Stimulated activated CD8-positive, alpha-beta memory T cell treated with anti-CD3 and anti-CD28 coated beads, Interleukin-4, amount 100 ng/mL, for 1 hour (primary cell): Measurements from ENCODE around the gene DPEP3.
"Not testable (repeated sequence)": the region's sequence is repeated elsewhere in the genome, so short reads cannot be mapped to it uniquely, and the experiment has no call there.

Experiments used
- DNase-seq, 2 donors: peaks; one replicate each; pipeline ENCODE4 v3.0.0-alpha.2; 2020; ENCODE audit warnings: low read depth in 2 of 2, low spot score in 1 of 2

DPEP3 gene

DNA sequence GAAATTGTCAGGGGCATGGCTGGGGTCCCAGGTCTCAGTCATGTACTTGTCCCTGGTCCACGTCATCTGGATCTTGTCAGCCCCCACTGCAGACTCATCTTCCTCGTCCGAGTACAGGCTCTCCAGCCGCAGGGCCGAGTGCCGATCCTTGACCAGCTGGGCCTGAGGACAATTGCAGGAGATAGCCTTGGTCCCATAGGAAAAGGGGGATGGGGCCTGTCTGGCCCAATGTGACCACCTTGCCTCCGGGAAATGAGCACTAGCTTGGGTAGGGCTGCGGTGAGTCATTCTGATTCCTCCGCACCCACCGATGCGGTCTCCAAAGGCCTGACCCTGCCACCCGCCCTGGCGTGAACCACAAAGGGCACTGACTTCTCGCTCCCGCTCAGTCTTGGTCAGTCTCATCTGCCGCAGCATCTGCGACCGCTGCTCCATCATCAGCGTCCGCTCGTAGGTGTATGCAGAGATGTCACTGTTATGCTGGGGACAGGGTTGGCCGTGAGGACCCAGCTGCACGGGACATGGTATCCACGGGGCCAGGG is 34.8 kb downstream of the DPEP3 start:
- no peak for DNase-seq

DNA sequence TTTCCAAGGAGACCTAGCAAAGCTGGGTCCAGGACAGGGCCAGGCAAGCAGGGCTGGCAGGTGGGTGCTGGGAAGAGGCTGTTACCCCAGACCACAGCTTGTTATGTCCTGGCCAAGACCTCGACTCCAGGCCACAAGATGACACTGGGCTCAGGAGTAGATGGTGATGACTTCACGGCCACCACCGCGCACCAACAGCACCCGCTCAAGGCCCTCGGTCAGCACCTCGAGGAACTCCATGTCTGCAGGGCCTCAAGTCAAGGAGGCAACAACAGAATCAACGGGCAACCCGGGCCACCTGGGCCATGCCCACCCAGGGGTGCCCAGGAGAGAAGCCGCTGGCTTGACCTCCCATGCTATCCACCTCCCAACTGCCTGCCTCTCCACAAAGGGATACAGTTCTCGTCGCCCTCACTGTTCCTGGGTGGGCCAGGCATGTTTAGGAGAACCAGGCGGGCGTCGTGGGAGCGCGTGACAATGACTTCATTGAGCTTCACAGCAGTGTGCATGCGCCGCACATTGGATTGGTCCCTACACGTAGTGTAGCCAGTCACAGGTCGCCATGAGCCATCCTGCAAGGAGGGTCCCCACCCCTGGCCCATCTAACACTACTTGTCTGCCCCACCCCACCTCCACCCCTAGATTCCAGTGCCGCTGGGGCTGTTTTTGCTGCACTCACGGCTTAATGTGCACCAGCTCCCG is 35.5 kb downstream of the DPEP3 start:
- DNase-seq, result no peak

- no peak for DNase-seq
These were observed 36.4 kb downstream of the DPEP3 start, which contains the start of gene LCAT for GRCh38 chr16:67943619-67944504. Gene LCAT, minus strand, starts transcription at chr16:67944120. Its CDS starts 19 bp downstream, at chr16:67944101.

DNA sequence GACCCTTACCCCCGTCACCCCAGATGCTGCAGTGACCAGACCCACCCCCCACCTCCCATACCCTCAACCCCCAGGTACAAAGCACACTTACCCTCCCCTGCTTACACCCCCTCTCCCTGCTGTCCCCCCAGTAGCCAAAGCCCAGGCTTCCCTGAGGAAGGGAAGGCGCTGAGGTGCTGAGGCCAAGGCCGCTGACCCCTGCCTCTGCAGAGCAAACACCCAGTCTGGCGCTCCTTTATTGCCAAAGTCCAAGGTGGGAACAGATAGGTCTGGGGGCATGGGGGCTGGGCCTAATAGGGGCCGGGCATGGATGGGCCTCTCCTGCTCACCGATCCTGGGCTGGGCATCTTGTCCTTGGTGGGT is 37.1 kb downstream of the DPEP3 start:
- no peak for DNase-seq

DNA sequence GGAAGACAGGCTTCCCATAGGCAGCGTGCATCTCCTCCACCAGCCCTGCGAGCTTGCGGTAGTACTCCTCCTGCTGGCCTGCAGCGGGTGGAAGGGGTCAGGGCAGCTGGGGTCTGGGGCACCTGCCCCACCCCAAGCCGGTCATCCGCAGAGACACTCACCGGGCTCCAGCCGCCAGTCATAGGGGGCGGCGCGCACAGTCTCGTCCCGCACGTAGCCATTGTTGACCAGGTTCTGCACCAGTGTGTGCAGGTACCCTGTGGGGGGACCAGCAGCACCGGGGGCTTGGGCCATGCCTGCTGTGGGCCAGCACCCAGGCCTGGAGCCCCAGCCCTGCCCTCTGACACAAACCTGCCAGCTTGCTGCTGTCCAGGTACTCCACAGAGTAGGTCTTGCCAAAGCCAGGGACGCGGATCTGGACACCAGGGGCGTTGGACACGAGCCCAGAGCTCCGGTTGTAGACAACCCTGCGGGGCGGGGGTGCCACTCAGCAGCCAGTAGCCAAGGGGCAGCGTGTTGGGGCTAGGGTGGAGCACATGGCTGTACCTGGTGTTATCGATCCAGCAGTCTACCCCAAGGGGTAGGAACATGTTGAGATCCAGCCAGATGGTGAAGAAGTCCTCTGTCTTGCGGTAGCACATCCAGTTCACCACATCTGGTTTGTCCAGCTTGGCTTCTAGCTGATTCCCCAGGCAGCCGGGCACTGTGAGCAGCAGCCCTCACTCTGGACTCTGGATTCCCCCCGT is 37.6 kb downstream of the DPEP3 start:
- DNase-seq, result no peak

DNA sequence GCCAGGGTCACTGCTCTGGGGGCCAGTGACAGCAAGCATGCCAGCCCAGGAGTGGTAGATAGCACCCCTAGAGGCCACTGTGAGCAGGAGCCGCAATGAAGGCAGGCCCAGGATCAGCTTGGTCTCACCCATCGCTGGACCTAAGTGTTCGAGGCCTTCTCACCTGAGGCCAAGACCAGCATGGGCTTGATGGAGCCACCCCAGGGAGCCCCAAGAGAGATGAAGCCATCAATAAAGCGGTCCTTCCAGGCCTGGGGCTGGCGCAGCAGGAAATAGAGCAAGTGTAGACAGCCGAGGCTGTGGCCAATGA is 38.1 kb downstream of the DPEP3 start:
- peak in 1 of 2 donors; percentile 10 for DNase-seq

GRCh38 chr16:67941469-67942199 is 38.7 kb downstream of the DPEP3 start:
- DNase-seq, result no peak

GRCh38 chr16:67940446-67941089 is 39.7 kb downstream of the DPEP3 start:
- DNase-seq, result no peak

DNA sequence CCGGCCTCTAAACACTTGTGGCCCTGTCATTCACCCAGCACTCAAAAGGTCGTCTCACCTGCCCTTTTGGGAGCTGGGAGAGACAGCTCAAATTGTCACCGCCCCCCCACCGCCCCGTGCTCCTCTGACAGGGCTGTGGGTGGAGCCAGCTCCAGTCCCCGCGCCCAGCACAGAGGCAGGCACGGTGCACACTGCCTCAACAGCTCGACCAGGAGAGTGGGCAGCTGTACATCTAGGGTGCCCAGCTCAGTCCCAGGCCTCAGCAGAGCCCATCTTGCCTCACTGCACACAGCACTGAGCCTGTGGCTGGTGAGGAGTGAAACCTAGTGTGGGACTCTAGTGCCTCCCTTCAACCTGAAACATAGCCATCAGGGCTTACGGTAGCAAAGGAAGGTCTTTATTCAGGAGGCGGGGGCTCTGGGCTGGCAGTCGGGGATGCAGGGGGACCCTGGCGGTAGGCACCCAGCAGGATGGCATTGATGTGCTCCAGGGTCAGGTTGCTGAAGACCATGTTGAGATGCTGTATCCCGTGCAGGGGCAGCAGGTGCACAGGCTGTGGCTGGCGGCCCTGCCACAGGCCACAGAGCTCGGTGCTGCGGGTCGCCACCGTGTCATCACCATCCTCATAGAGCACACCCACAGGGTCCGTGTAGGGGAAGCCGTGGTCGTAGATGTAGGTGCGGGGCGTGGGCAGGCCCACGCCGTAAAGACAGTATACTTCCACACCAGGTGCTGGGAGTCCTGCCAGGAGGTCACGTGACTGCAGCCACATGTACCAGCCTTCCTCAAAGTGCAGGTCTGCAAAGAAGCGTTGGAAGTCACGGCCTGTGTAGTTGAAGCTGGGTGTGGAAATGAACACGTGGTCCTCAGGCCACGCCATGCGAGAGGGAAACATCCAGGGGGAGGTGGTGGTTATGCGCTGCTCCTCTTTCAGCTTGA is 40.5 kb downstream of the DPEP3 start:
- peak in 1 of 2 donors; percentile 11 for DNase-seq

DNA sequence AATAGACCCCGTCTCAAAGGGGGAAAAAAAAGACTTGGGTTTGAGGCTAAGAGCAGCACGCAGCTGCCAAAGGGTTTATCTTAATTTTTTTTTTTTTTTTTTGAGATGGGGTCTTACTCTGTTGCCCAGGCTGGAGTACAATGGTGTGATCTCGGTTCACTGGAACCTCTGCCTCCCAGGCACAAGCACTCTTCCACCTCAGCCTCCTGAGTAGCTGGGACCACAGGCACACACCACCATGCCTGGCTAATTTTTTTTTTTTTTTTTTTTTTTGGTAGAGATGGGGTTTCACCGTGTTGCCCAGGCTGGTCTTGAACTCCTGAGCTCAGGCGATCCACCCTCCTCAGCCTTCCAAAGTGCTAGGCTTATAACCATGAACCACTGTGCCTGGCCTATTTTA is 42.6 kb downstream of the DPEP3 start:
- DNase-seq, result not testable (repeated sequence)

- DNase-seq, result peak in 1 of 2 donors; percentile 52
These were observed 43.3 kb downstream of the DPEP3 start for GRCh38 chr16:67936880-67937605.

DNA sequence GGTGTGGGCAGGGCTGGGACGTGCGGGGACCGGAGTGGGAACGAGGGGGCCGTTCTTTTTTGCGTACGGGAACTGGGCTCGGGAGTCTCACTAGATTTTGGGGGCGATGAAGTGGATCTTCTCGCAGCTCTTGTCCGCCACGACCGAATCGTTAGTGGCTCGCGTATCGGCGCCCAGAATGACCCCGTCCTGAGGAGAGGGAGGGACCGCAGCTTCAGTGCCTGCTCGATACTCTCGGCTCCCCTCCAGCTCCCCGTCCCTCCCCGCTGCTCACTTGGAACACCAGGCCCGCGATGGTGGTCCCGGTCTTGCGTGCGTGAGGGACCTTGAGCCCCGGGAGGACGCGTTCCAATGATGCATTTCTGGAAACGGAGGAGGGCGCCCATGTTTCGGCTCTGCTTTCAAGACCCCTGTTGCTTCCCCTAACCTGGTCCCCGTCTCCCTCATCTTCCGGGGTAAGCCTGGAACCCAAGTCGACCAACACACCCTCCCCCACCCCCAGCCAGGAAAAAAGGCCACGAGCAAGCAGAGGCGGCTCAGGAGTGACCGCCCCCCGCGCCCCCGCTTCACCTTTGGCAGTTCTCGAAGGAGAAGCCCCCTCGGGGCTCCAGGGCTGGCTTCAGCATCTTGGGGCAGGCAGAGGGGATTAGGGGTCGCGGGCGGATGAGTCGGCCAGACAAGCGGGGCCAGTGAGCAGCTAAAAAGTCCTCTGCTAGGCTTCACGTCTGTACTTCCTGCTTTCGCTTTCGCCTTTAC is 44.0 kb downstream of the DPEP3 start, which contains the start of gene PSMB10:
PSMB10 (minus strand) TSS at position 727 of the 756 bp plus-strand sequence; CDS start at position 626, 101 bp downstream.
- peak; percentile 6 to 38 for DNase-seq

DNA sequence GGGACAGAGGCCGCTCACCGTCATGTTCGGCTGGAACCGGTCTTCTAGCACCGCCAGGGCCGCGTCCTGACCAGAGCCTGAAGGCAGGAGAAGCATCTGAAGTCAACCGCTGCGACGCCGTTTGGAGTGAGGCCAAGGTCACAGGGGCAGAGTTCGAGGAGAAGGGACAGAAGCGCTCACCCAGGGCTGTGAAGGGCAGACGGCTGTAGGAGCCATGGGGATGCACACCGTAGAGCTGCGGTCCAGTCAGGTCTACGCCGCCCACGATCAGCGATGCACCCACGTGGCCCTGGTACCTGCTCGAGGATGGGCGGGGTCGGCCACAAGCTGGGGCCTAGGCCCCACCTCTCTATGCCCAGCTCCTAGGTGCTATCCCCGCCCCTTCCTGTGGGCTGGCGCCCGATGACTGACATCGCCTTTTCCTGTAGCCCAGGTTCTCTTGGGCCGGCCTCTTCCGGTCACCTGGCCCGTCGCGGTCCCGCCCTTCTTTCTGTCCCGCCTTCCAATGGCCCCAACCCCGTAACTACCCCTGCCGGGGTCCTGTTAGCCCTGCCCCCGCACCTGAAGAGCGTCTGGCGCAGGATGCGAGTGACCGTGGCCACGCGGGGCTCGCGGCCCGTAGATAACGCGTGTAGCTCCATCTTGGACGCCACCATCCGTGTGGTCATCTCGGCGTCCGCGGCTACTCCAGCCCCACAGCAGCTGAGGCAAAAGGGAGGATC is 44.7 kb downstream of the DPEP3 start:
- DNase-seq, result peak; percentile 72 to 87

DNA sequence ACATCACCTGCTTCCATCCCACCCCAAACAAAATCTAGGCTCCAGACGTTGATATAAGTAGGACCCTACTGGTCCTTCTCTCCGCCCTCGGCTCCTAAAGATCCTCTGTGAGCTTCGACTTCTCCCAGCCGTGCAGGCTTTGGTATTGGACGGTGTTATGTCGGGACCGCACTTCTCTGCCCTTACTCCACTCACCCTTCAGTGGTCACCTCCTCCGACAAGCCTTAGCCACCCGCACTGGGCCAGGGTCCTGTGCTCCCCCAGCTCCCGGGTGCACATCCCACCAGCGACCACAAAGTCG is 45.2 kb downstream of the DPEP3 start:
- DNase-seq, result no peak

DNA sequence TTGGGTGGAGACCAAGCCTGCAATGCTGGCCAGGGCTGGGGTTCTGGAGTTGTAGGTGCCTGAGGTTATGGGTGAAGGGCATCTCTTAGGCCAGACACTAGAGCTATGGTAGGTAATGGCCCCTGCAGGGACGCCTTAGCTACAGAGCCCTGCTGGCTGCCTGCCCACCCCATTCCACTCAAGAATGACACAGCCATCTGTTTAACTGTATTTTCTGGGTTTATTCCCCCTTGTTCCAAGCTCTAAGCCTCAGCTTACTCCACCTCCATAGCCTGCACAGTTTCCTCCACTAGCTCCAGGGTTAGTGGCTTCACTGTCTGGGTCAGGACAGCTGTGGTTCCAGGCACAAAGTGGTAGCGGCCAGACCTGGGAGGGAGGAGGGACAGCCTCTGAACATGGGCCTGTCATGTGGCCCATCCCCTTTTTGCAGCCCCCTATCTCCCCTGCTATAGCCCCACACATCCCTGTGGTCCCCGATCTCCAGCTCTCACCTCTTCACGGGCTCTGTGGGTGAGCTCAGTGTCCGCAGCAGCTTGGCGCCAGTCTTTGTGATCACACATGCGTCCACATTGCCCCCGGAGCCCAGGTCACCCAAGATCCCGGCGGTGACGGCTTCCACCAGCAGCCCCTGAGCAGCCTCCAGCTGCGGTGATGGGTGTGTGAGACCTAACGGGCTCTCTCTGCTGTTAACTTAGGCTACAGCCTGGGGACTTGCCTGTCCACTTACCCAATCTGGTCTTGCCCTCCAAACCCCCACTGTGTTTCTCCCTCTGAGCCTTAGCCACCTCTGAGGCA is 45.8 kb downstream of the DPEP3 start:
- no peak for DNase-seq

DNA sequence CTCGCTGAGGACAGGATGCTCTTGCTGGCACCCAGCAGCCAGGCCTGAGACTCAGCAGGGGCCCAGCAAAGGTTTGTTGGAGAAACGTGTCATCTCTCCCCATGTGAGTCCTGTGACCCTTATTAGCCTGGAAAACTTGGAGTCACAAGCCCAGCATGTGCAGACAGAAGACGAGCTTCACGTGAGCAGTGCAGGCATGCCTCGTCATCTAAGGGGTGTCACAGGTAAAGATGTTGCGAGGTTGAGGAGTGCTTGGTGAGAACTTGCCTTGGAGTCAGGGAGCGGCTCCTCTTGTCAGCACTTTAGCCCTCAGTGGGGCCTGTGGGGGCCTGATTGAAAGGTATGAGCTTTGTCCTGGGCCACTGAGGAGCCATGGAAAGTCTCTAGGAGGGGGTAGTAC is 46.5 kb downstream of the DPEP3 start:
- no peak for DNase-seq

- DNase-seq, result no peak
These were observed 47.8 kb downstream of the DPEP3 start for GRCh38 chr16:67932462-67932840.
